Measurements from ENCODE around the gene PRG3.

The PRG3 gene

GRCh38 chr11:57409321-57410100, 28.6 kb upstream of the PRG3 start:
- H3K27ac ChIP-seq (ENCODE audit: insufficient read depth in 1 of 2, low read depth in 1 of 2, low read length in 2 of 2, poor library complexity in 1 of 2, severe bottlenecking in 2 of 2): peak overlapping the region in 1 of 2 experiments; percentile 67
- ChIA-PET CTCF (interaction anchor here (0.7 to 1.7 kb wide), 6 partner anchors 12 to 72 kb away, joined by 3 to 4 read pairs (median 3); no protein-coding TSS in a partner anchor), POLR2A (interaction anchor here (0.8 kb wide), 1 partner anchor 15 kb away, joined by 6 read pairs; no protein-coding TSS in a partner anchor)
- 97% methylated on average over 17 of the region's 18 CpGs for WGBS (ENCODE audit: insufficient coverage)
- DNase-seq: no peak
- no peaks in the 10 kb centered on the region for H3K9me3 ChIP-seq (ENCODE audit: control extremely low read depth in 1 of 5, control insufficient read depth in 4 of 5, insufficient read depth in 2 of 5, low read depth in 1 of 5, low read length in 4 of 5)
- H3K4me3 ChIP-seq (ENCODE audit: control insufficient read depth in 1 of 7, extremely low read depth in 1 of 7, insufficient read depth in 4 of 7, low read depth in 2 of 7, low read length in 6 of 7): no peak overlapping the region
- no peaks in the 10 kb centered on the region for H3K27me3 ChIP-seq (replicated peaks in 2 of 5; ENCODE audit: control insufficient read depth in 4 of 5, insufficient read depth in 5 of 5, low read length in 4 of 5)
- H3K36me3 ChIP-seq (ENCODE audit: control insufficient read depth in 4 of 4, insufficient read depth in 4 of 4, low read length in 3 of 4): peaks cover 9 to 89% (median 47%) of the 10 kb centered on the region in 4 experiments
- peaks cover 4 to 49% (median 39%) of the 10 kb centered on the region in 4 experiments for H3K4me1 ChIP-seq (ENCODE audit: control extremely low read depth in 1 of 4, control insufficient read depth in 4 of 4, insufficient read depth in 4 of 4, low read length in 3 of 4)

GRCh38 chr11:57408771-57409170, 27.8 kb upstream of the PRG3 start:
- POLR2A ChIA-PET: interaction anchor here (0.8 kb wide), 1 partner anchor 16 kb away, joined by 6 read pairs; no protein-coding TSS in a partner anchor

GRCh38 chr11:57407941-57408475, 27.1 kb upstream of the PRG3 start:
- POLR2A ChIA-PET: no interaction called here
- Histone ChIP-seq H3K4me1 (ENCODE audit: control extremely low read depth in 1 of 4, control insufficient read depth in 4 of 4, insufficient read depth in 4 of 4, low read length in 3 of 4) (peaks cover 4 to 49% (median 39%) of the 10 kb centered on the region in 4 experiments), H3K36me3 (ENCODE audit: control insufficient read depth in 4 of 4, insufficient read depth in 4 of 4, low read length in 3 of 4) (peaks cover 3 to 74% (median 35%) of the 10 kb centered on the region in 4 experiments), H3K27ac (ENCODE audit: insufficient read depth in 1 of 2, low read depth in 1 of 2, low read length in 2 of 2, poor library complexity in 1 of 2, severe bottlenecking in 2 of 2) (no peak overlapping the region), H3K27me3 (replicated peaks in 2 of 5; ENCODE audit: control insufficient read depth in 4 of 5, insufficient read depth in 5 of 5, low read length in 4 of 5) (no peaks in the 10 kb centered on the region), H3K4me3 (ENCODE audit: control insufficient read depth in 1 of 7, extremely low read depth in 1 of 7, insufficient read depth in 4 of 7, low read depth in 2 of 7, low read length in 6 of 7) (no peak overlapping the region), H3K9me3 (ENCODE audit: control extremely low read depth in 1 of 5, control insufficient read depth in 4 of 5, insufficient read depth in 2 of 5, low read depth in 1 of 5, low read length in 4 of 5) (no peaks in the 10 kb centered on the region)
- no peak for DNase-seq
- whole genome bisulfite sequencing (ENCODE audit: insufficient coverage): 97% methylated on average over 8 of the region's 8 CpGs
- CTCF ChIA-PET: interaction anchor here (1.0 to 1.9 kb wide), 2 partner anchors 12 to 18 kb away, joined by 3 to 4 read pairs; partner anchors contain the start of gene SLC43A3

More at GRCh38 chr11:57408771-57409170, 27.8 kb upstream of the PRG3 start:
- H3K27ac ChIP-seq (ENCODE audit: insufficient read depth in 1 of 2, low read depth in 1 of 2, low read length in 2 of 2, poor library complexity in 1 of 2, severe bottlenecking in 2 of 2): peak overlapping the region in 1 of 2 experiments; percentile 67
- peak in 2 of 3 donors; percentile 63 to 68 for DNase-seq
- no peaks in the 10 kb centered on the region for H3K9me3 ChIP-seq (ENCODE audit: control extremely low read depth in 1 of 5, control insufficient read depth in 4 of 5, insufficient read depth in 2 of 5, low read depth in 1 of 5, low read length in 4 of 5)
- 19% methylated on average over 2 of the region's 2 CpGs for WGBS (ENCODE audit: insufficient coverage)
- CTCF ChIA-PET: interaction anchor here (0.7 to 1.9 kb wide), 7 partner anchors 11 to 73 kb away, joined by 3 to 4 read pairs (median 3); partner anchors contain the start of gene SLC43A3
- peaks cover 8 to 82% (median 42%) of the 10 kb centered on the region in 4 experiments for H3K36me3 ChIP-seq (ENCODE audit: control insufficient read depth in 4 of 4, insufficient read depth in 4 of 4, low read length in 3 of 4)
- H3K27me3 ChIP-seq (replicated peaks in 2 of 5; ENCODE audit: control insufficient read depth in 4 of 5, insufficient read depth in 5 of 5, low read length in 4 of 5): no peaks in the 10 kb centered on the region
- no peak overlapping the region for H3K4me3 ChIP-seq (ENCODE audit: control insufficient read depth in 1 of 7, extremely low read depth in 1 of 7, insufficient read depth in 4 of 7, low read depth in 2 of 7, low read length in 6 of 7)
- peaks cover 4 to 49% (median 39%) of the 10 kb centered on the region in 4 experiments for H3K4me1 ChIP-seq (ENCODE audit: control extremely low read depth in 1 of 4, control insufficient read depth in 4 of 4, insufficient read depth in 4 of 4, low read length in 3 of 4)

DNA sequence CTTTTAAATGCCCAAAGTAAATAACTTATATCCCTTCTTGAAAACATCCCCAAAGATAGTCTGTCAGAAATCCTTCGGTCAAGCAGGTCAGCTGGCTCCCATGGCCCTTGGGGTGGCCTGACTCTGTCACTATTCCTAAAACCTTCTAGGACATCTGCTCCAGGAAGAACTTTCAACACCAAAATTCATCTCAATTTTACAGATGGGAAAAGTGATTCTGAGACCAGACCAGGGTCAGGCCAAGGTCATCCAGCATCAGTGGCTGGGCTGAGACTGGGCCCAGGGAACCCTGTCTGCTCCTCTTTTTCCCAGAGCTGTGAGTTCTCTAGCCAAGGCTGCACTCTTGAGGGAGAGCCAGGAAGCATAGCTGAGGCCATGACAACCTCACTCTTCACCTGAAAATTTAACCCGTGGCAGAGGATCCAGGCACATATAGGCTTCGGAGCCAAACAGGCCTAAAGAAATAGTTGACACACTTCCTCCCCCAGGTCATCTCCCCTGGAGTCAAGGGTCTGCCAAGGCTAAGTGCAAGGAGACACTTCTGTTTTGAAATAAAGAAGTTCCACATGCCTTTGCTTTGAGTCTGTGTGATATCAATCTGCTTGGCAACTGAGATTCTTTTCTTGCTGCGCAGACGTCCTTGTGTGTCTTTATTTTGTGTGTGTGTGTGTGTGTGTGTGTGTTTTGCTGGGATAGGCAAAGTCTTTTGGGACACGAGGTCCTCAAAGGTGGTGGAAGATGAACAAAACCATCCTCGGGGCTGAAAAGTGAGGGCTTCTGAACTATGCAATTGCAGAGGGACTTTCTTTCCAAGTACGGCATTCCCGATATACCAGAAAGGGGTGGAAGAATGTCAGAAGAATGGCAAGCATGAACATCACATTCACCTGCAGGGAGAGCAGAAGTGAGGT, 26.3 kb upstream of the PRG3 start:
- WGBS (ENCODE audit: insufficient coverage): 98% methylated on average over 8 of the region's 9 CpGs
- DNase-seq: peak in 1 of 3 donors; percentile 19
- POLR2A ChIA-PET: interaction anchor here (0.6 to 1.3 kb wide), 4 partner anchors 16 to 52 kb away, joined by 3 to 6 read pairs (median 3); no protein-coding TSS in a partner anchor
- CTCF ChIA-PET: interaction anchor here (1.0 to 2.6 kb wide), 12 partner anchors 10 to 69 kb away, joined by 3 to 20 read pairs (median 5); partner anchors contain the start of gene P2RX3
- H3K4me3 ChIP-seq (ENCODE audit: control insufficient read depth in 1 of 7, extremely low read depth in 1 of 7, insufficient read depth in 4 of 7, low read depth in 2 of 7, low read length in 6 of 7): no peak overlapping the region
- H3K36me3 ChIP-seq (ENCODE audit: control insufficient read depth in 4 of 4, insufficient read depth in 4 of 4, low read length in 3 of 4): peaks cover 3 to 67% (median 31%) of the 10 kb centered on the region in 4 experiments
- no peaks in the 10 kb centered on the region for H3K9me3 ChIP-seq (ENCODE audit: control extremely low read depth in 1 of 5, control insufficient read depth in 4 of 5, insufficient read depth in 2 of 5, low read depth in 1 of 5, low read length in 4 of 5)
- H3K27me3 ChIP-seq (replicated peaks in 2 of 5; ENCODE audit: control insufficient read depth in 4 of 5, insufficient read depth in 5 of 5, low read length in 4 of 5): no peaks in the 10 kb centered on the region
- H3K4me1 ChIP-seq (ENCODE audit: control extremely low read depth in 1 of 4, control insufficient read depth in 4 of 4, insufficient read depth in 4 of 4, low read length in 3 of 4): peaks cover 4 to 49% (median 39%) of the 10 kb centered on the region in 4 experiments
- H3K27ac ChIP-seq (ENCODE audit: insufficient read depth in 1 of 2, low read depth in 1 of 2, low read length in 2 of 2, poor library complexity in 1 of 2, severe bottlenecking in 2 of 2): peak overlapping the region; percentile 7 to 52

GRCh38 chr11:57406337-57406904, 25.5 kb upstream of the PRG3 start:
- H3K27ac ChIP-seq (ENCODE audit: insufficient read depth in 1 of 2, low read depth in 1 of 2, low read length in 2 of 2, poor library complexity in 1 of 2, severe bottlenecking in 2 of 2): peak overlapping the region; percentile 7 to 62
- peak overlapping the region in 1 of 7 experiments; percentile 10 for H3K4me3 ChIP-seq (ENCODE audit: control insufficient read depth in 1 of 7, extremely low read depth in 1 of 7, insufficient read depth in 4 of 7, low read depth in 2 of 7, low read length in 6 of 7)
- ChIA-PET POLR2A (interaction anchor here (0.7 to 1.3 kb wide), 2 partner anchors 18 to 26 kb away, joined by 3 to 6 read pairs; no protein-coding TSS in a partner anchor), CTCF (interaction anchor here (1.0 to 2.6 kb wide), 13 partner anchors 11 to 68 kb away, joined by 3 to 20 read pairs (median 5); partner anchors contain the start of gene P2RX3)
- no peaks in the 10 kb centered on the region for H3K27me3 ChIP-seq (replicated peaks in 2 of 5; ENCODE audit: control insufficient read depth in 4 of 5, insufficient read depth in 5 of 5, low read length in 4 of 5)
- WGBS (ENCODE audit: insufficient coverage): 0% methylated on average over 2 of the region's 4 CpGs
- DNase-seq: peak; percentile 86 to 97 (median 95)
- H3K36me3 ChIP-seq (ENCODE audit: control insufficient read depth in 4 of 4, insufficient read depth in 4 of 4, low read length in 3 of 4): peaks cover 3 to 59% (median 29%) of the 10 kb centered on the region in 4 experiments
- H3K9me3 ChIP-seq (ENCODE audit: control extremely low read depth in 1 of 5, control insufficient read depth in 4 of 5, insufficient read depth in 2 of 5, low read depth in 1 of 5, low read length in 4 of 5): no peaks in the 10 kb centered on the region
- peaks cover 4 to 49% (median 39%) of the 10 kb centered on the region in 4 experiments for H3K4me1 ChIP-seq (ENCODE audit: control extremely low read depth in 1 of 4, control insufficient read depth in 4 of 4, insufficient read depth in 4 of 4, low read length in 3 of 4)

DNA sequence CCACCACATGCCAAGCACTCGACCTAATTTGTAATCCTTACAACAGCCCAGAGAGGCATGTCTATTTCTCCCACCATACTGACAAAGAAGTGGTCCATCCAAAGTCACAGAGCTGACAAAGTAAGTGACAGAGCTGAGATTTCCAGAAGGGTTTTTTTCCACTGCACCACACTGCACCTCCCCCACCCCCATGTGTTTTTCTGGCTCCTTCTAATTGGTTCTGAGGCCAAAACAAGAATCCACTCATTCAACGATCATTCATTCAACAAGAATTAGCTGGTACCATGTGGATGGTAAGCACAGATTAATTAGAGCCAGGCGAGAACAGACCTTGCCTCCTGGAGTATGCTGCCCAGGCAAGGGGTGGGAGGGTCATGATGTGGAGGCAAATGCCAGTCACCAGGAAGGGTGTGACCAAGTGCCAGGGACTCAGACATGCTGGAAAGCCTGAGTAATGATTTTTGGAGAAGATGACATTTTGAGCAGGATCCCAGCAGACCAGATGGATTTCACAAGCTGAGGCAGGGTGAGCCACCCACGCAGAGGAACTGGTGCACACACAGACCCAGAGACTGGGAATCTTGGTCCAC, 24.4 kb upstream of the PRG3 start:
- CTCF ChIA-PET: interaction anchor here (1.1 to 2.6 kb wide), 4 partner anchors 10 to 69 kb away, joined by 3 to 20 read pairs (median 6); no protein-coding TSS in a partner anchor
- Histone ChIP-seq H3K27ac (ENCODE audit: insufficient read depth in 1 of 2, low read depth in 1 of 2, low read length in 2 of 2, poor library complexity in 1 of 2, severe bottlenecking in 2 of 2) (no peak overlapping the region), H3K4me1 (ENCODE audit: control extremely low read depth in 1 of 4, control insufficient read depth in 4 of 4, insufficient read depth in 4 of 4, low read length in 3 of 4) (peaks cover 4 to 49% (median 39%) of the 10 kb centered on the region in 4 experiments), H3K36me3 (ENCODE audit: control insufficient read depth in 4 of 4, insufficient read depth in 4 of 4, low read length in 3 of 4) (peaks cover 3 to 50% (median 25%) of the 10 kb centered on the region in 4 experiments), H3K27me3 (replicated peaks in 2 of 5; ENCODE audit: control insufficient read depth in 4 of 5, insufficient read depth in 5 of 5, low read length in 4 of 5) (no peaks in the 10 kb centered on the region), H3K9me3 (ENCODE audit: control extremely low read depth in 1 of 5, control insufficient read depth in 4 of 5, insufficient read depth in 2 of 5, low read depth in 1 of 5, low read length in 4 of 5) (no peaks in the 10 kb centered on the region), H3K4me3 (ENCODE audit: control insufficient read depth in 1 of 7, extremely low read depth in 1 of 7, insufficient read depth in 4 of 7, low read depth in 2 of 7, low read length in 6 of 7) (no peak overlapping the region)
- POLR2A ChIA-PET: no interaction called here
- WGBS (ENCODE audit: insufficient coverage): 100% methylated on average over 1 of the region's 4 CpGs
- peak in 1 of 3 donors; percentile 13 for DNase-seq

Data from common myeloid progenitor, CD34-positive (primary cell).